WTC11 (cell line): ENCODE data around the gene CCDC85A. TPM values are rescaled to one million over a fixed set of nuclear protein-coding genes. Genes with fewer than 3 reads are reported as not detected.

Experiments
- ATAC-seq: fragments of 200-7000 bp; cut with Tn5 transposase; 2 replicates; pipeline ENCODE4 v1.10.0; 2021; ENCODE audit warnings: mild to moderate bottlenecking, moderate library complexity
- CTCF ChIA-PET: fragments of 300-600 bp; sonication (Branson Sonifier 250); formaldehyde crosslinking; loops from one replicate; lab custom pipeline; 2021; ENCODE audit warnings: antibody characterized with exemption; lab: Charles Lee
- POLR2A ChIA-PET: fragments of 350-600 bp; sonication (Branson Sonifier 250); formaldehyde crosslinking; loops from one replicate; lab custom pipeline; 2021; ENCODE audit warnings: antibody characterized with exemption; lab: Charles Lee
- DNase-seq: peaks from one replicate; pipeline ENCODE4 v3.0.0; 2021; ENCODE audit warnings: low spot score
- H3K27ac Mint-ChIP-seq: 2 replicates; pipeline ENCODE4 v1.8.0; 2021; ENCODE audit warnings: mixed read lengths
- H3K27me3 Mint-ChIP-seq: 2 replicates; pipeline ENCODE4 v1.8.0; 2021; ENCODE audit warnings: low read depth, mild to moderate bottlenecking, moderate library complexity, mixed read lengths
- H3K36me3 Mint-ChIP-seq: 2 replicates; pipeline ENCODE4 v1.8.0; 2021; ENCODE audit warnings: mixed read lengths
- H3K4me1 Mint-ChIP-seq: 2 replicates; pipeline ENCODE4 v1.8.0; 2022; ENCODE audit warnings: mixed read lengths
- H3K4me3 Mint-ChIP-seq: 2 replicates; pipeline ENCODE4 v1.8.0; 2021; ENCODE audit warnings: mild to moderate bottlenecking, moderate library complexity, mixed read lengths
- H3K9me3 Mint-ChIP-seq: 2 replicates; pipeline ENCODE4 v1.8.0; 2021; ENCODE audit warnings: mixed read lengths
- ATF1 ChIP-seq: sonication (generic); formaldehyde crosslinking; IDR thresholded peaks from 2 replicates; pipeline ENCODE4 v1.8.1; 2023; ENCODE audit warnings: mild to moderate bottlenecking, moderate library complexity, missing genetic modification reagents
- ATF3 ChIP-seq: sonication (generic); formaldehyde crosslinking; conservative IDR thresholded peaks from 2 replicates; pipeline ENCODE4 v1.8.1; 2022; ENCODE audit warnings: mild to moderate bottlenecking, missing genetic modification reagents
- EMX1 ChIP-seq: fragments of 250-450 bp; sonication (Bioruptor Pico); IDR thresholded peaks from 2 replicates; pipeline ENCODE4 v1.8.0; 2021; ENCODE audit warnings: mild to moderate bottlenecking
- GABPB1 ChIP-seq: sonication (generic); formaldehyde crosslinking; IDR thresholded peaks from 2 replicates; pipeline ENCODE4 v1.8.1; 2023; ENCODE audit warnings: mild to moderate bottlenecking, missing genetic modification reagents
- JAZF1 ChIP-seq: fragments of 250-450 bp; sonication (Bioruptor Pico); IDR thresholded peaks from 2 replicates; pipeline ENCODE4 v1.9.0; 2021; ENCODE audit warnings: moderate library complexity, mild to moderate bottlenecking, inconsistent platforms
- KAT7 ChIP-seq: sonication (generic); formaldehyde crosslinking; IDR thresholded peaks from 2 replicates; pipeline ENCODE4 v1.8.1; 2023; ENCODE audit warnings: missing genetic modification reagents, mild to moderate bottlenecking, borderline replicate concordance
- NFATC4 ChIP-seq: fragments of 250-450 bp; sonication (Bioruptor Pico); IDR thresholded peaks from 2 replicates; pipeline ENCODE4 v1.9.0; 2021; ENCODE audit warnings: mild to moderate bottlenecking
- NR2C2 ChIP-seq: sonication (generic); formaldehyde crosslinking; IDR thresholded peaks from 2 replicates; pipeline ENCODE4 v1.8.0; 2022; ENCODE audit warnings: mild to moderate bottlenecking, missing genetic modification reagents
- NR3C1 ChIP-seq: sonication (generic); formaldehyde crosslinking; conservative IDR thresholded peaks from 2 replicates; pipeline ENCODE4 v1.8.1; 2023; ENCODE audit warnings: low read depth, mild to moderate bottlenecking, missing genetic modification reagents
- PRDM15 ChIP-seq: sonication (generic); formaldehyde crosslinking; IDR thresholded peaks from 2 replicates; pipeline ENCODE4 v1.8.0; 2022; ENCODE audit warnings: missing genetic modification reagents
- SMAD4 ChIP-seq: sonication (generic); formaldehyde crosslinking; IDR thresholded peaks from 2 replicates; pipeline ENCODE4 v1.8.0; 2022; ENCODE audit warnings: mild to moderate bottlenecking, missing genetic modification reagents
- USF1 ChIP-seq: sonication (generic); formaldehyde crosslinking; IDR thresholded peaks from 2 replicates; pipeline ENCODE4 v1.8.0; 2022; ENCODE audit warnings: mild to moderate bottlenecking, missing genetic modification reagents
- ZNF416 ChIP-seq: fragments of 250-450 bp; sonication (Bioruptor Pico); IDR thresholded peaks from 2 replicates; pipeline ENCODE4 v1.9.0; 2021; ENCODE audit warnings: mild to moderate bottlenecking, inconsistent platforms
- total RNA-seq: library from RNA; stranded (reverse); gene quantifications from 3 replicates; pipeline ENCODE4 v1.2.3, GENCODE V29; 2021
- TF ChIP-seq, protein P1 (sequence below): sonication (generic); formaldehyde crosslinking; IDR thresholded peaks from 2 replicates; pipeline ENCODE4 v1.8.1; 2022; ENCODE audit warnings: low read depth, missing genetic modification reagents, borderline replicate concordance
- TF ChIP-seq, protein P2 (sequence below): sonication (generic); formaldehyde crosslinking; IDR thresholded peaks from 2 replicates; pipeline ENCODE4 v1.8.0; 2022; ENCODE audit warnings: mild to moderate bottlenecking, missing genetic modification reagents
- TF ChIP-seq, protein P3 (sequence below): fragments of 250-450 bp; sonication (Bioruptor Pico); IDR thresholded peaks from 2 replicates; pipeline ENCODE4 v1.9.0; 2021; ENCODE audit warnings: mild to moderate bottlenecking, borderline replicate concordance
- TF ChIP-seq, protein P4 (sequence below): sonication (generic); formaldehyde crosslinking; IDR thresholded peaks from 2 replicates; pipeline ENCODE4 v1.8.1; 2023; ENCODE audit warnings: mild to moderate bottlenecking, missing genetic modification reagents, moderate library complexity
- TF ChIP-seq, protein P5 (sequence below): sonication (generic); formaldehyde crosslinking; IDR thresholded peaks from 2 replicates; pipeline ENCODE4 v1.8.1; 2022; ENCODE audit warnings: mild to moderate bottlenecking, missing genetic modification reagents, moderate library complexity, borderline replicate concordance

The CCDC85A gene
- total RNA-seq, 1 experiment from 2014 or later, result 0.22 TPM

DNA sequence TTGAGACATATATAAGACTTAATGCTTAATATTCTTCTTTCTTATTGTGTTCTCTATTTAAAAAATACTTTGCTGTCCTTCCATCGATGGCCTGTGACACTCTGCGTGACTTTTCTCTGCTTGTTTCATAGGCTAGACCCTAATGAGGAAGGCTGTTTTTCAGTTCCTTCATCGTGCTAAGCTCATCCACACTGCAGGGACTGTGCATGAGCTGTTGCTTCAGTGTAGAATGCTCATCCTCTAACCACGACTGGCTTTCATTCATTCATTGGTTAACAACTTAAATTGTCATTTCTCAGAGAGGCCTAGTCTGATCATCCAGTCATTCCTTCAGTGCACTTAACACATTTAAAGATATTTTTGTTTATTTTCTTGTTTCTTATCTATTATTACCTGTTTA, 134.4 kb downstream of the CCDC85A start:
- CTCF ChIA-PET, result no interaction called here

GRCh38 chr2:56325661-56326345, 142.0 kb downstream of the CCDC85A start:
- TF ChIP-seq GABPB1 (CRISPR knock-in tag) (no peak), SMAD4 (CRISPR knock-in tag) (no peak), EMX1 (CRISPR knock-in tag) (no peak), NR3C1 (no peak), JAZF1 (CRISPR knock-in tag) (no peak), NR2C2 (CRISPR knock-in tag) (no peak), KAT7 (CRISPR knock-in tag) (no peak), PRDM15 (CRISPR knock-in tag) (no peak), NFATC4 (no peak), ATF3 (CRISPR knock-in tag) (no peak), ZNF416 (no peak), ATF1 (CRISPR knock-in tag) (no peak), USF1 (CRISPR knock-in tag) (no peak)
- TF ChIP-seq, protein P1, sequence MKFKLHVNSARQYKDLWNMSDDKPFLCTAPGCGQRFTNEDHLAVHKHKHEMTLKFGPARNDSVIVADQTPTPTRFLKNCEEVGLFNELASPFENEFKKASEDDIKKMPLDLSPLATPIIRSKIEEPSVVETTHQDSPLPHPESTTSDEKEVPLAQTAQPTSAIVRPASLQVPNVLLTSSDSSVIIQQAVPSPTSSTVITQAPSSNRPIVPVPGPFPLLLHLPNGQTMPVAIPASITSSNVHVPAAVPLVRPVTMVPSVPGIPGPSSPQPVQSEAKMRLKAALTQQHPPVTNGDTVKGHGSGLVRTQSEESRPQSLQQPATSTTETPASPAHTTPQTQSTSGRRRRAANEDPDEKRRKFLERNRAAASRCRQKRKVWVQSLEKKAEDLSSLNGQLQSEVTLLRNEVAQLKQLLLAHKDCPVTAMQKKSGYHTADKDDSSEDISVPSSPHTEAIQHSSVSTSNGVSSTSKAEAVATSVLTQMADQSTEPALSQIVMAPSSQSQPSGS (CRISPR knock-in tag), result no peak
- TF ChIP-seq, protein P2, sequence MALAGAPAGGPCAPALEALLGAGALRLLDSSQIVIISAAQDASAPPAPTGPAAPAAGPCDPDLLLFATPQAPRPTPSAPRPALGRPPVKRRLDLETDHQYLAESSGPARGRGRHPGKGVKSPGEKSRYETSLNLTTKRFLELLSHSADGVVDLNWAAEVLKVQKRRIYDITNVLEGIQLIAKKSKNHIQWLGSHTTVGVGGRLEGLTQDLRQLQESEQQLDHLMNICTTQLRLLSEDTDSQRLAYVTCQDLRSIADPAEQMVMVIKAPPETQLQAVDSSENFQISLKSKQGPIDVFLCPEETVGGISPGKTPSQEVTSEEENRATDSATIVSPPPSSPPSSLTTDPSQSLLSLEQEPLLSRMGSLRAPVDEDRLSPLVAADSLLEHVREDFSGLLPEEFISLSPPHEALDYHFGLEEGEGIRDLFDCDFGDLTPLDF (CRISPR knock-in tag), result no peak
- TF ChIP-seq, protein P3, sequence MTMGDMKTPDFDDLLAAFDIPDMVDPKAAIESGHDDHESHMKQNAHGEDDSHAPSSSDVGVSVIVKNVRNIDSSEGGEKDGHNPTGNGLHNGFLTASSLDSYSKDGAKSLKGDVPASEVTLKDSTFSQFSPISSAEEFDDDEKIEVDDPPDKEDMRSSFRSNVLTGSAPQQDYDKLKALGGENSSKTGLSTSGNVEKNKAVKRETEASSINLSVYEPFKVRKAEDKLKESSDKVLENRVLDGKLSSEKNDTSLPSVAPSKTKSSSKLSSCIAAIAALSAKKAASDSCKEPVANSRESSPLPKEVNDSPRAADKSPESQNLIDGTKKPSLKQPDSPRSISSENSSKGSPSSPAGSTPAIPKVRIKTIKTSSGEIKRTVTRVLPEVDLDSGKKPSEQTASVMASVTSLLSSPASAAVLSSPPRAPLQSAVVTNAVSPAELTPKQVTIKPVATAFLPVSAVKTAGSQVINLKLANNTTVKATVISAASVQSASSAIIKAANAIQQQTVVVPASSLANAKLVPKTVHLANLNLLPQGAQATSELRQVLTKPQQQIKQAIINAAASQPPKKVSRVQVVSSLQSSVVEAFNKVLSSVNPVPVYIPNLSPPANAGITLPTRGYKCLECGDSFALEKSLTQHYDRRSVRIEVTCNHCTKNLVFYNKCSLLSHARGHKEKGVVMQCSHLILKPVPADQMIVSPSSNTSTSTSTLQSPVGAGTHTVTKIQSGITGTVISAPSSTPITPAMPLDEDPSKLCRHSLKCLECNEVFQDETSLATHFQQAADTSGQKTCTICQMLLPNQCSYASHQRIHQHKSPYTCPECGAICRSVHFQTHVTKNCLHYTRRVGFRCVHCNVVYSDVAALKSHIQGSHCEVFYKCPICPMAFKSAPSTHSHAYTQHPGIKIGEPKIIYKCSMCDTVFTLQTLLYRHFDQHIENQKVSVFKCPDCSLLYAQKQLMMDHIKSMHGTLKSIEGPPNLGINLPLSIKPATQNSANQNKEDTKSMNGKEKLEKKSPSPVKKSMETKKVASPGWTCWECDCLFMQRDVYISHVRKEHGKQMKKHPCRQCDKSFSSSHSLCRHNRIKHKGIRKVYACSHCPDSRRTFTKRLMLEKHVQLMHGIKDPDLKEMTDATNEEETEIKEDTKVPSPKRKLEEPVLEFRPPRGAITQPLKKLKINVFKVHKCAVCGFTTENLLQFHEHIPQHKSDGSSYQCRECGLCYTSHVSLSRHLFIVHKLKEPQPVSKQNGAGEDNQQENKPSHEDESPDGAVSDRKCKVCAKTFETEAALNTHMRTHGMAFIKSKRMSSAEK (CRISPR knock-in tag), result no peak
- TF ChIP-seq, protein P4, sequence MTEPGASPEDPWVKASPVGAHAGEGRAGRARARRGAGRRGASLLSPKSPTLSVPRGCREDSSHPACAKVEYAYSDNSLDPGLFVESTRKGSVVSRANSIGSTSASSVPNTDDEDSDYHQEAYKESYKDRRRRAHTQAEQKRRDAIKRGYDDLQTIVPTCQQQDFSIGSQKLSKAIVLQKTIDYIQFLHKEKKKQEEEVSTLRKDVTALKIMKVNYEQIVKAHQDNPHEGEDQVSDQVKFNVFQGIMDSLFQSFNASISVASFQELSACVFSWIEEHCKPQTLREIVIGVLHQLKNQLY (CRISPR knock-in tag), result no peak
- Mint-ChIP-seq H3K27me3 (no peaks in the 10 kb centered on the region), H3K9me3 (0 out of 2 replicates have a peak, but pooled peaks cover 6% of the 10 kb centered on the region), H3K36me3 (peaks cover 3% of the 10 kb centered on the region; the same call in 1 of the 2 replicates), H3K27ac (0 out of 2 replicates have a peak overlapping the region, but pooled peaks have one; percentile 21), H3K4me1 (peaks cover 11% of the 10 kb centered on the region), H3K4me3 (no peak overlapping the region)
- POLR2A ChIA-PET, result no interaction called here
- DNase-seq (no peak), ATAC-seq (no peak)
- CTCF ChIA-PET, result no interaction called here

More for the DNA sequence above, 134.4 kb downstream of the CCDC85A start:
- no peak for DNase-seq
- H3K36me3 Mint-ChIP-seq, result peaks cover 3% of the 10 kb centered on the region; the same call in 1 of the 2 replicates
- TF ChIP-seq, protein P5, sequence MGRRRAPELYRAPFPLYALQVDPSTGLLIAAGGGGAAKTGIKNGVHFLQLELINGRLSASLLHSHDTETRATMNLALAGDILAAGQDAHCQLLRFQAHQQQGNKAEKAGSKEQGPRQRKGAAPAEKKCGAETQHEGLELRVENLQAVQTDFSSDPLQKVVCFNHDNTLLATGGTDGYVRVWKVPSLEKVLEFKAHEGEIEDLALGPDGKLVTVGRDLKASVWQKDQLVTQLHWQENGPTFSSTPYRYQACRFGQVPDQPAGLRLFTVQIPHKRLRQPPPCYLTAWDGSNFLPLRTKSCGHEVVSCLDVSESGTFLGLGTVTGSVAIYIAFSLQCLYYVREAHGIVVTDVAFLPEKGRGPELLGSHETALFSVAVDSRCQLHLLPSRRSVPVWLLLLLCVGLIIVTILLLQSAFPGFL (CRISPR knock-in tag), result no peak
- POLR2A ChIA-PET, result no interaction called here
- H3K27ac Mint-ChIP-seq, result no peak overlapping the region
- H3K4me1 Mint-ChIP-seq, result no peaks in the 10 kb centered on the region
- H3K9me3 Mint-ChIP-seq, result 0 out of 2 replicates have a peak, but pooled peaks cover 6% of the 10 kb centered on the region
- ATAC-seq, result no peak
- H3K27me3 Mint-ChIP-seq, result no peaks in the 10 kb centered on the region; the same call in 1 of the 2 replicates
- H3K4me3 Mint-ChIP-seq, result no peak overlapping the region
